NCI-H524 (cell line): ENCODE data around the gene ELMOD3.
"Not testable (repeated sequence)": the region's sequence is repeated elsewhere in the genome, so short reads cannot be mapped to it uniquely, and the experiment has no call there.

Experiments used
- DNase-seq, 2 experiments: peaks; one replicate each; lab custom pipeline; 2025; lab: John Stamatoyannopoulos, UW

ELMOD3 gene

DNA sequence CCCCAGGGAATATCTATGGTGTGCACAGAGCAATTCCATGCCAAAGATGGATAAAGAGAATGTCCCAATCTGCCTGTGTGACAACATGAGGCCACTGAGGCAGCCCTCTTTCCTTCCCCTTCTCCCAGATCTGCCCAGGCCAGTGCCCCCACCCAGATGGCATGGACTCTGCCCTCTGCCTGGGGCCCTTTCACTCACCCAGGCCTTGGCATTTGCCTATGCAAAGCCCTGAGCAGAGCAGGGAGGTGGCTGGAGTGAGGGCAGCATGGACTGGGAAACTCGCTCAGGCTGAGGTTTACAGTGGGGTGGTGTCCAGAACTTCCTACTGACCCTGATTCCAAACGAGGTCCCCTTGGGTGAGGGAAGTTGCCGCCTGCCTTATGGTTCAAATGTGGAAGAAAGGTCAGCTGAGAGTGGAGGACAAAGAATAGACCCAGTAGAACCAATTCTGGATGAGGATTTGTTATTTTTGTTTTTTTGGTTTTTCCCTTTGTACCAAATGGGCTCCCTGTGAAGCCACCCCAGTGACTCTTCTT lies 72.8 kb downstream of the ELMOD3 start:
- DNase-seq, result no peak

DNA sequence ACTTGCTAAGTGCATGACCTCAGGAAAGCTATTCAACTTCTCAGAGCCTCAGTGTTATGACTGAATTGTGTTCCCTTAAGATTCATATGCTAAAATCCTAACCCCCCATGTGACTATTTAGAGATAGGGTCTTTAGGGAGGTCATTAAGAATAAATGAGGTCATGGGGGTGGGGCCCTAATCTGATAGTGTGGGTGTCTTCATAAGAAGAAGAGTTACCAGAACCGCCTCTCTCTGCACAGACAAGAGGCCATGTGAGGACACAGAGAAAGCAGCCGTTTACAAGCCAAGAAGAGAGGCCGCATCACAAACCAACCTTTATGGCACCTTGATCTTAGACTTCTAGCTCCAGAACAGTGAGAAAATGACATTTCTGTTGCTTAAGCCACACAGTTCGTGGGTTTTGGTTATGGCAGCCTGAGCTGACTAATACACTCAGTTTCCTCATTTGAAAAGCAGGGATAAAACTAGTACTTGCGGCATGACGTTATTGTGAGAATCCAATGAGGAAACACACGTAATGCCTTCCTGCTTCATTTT lies 73.8 kb downstream of the ELMOD3 start:
- no peak for DNase-seq

DNA sequence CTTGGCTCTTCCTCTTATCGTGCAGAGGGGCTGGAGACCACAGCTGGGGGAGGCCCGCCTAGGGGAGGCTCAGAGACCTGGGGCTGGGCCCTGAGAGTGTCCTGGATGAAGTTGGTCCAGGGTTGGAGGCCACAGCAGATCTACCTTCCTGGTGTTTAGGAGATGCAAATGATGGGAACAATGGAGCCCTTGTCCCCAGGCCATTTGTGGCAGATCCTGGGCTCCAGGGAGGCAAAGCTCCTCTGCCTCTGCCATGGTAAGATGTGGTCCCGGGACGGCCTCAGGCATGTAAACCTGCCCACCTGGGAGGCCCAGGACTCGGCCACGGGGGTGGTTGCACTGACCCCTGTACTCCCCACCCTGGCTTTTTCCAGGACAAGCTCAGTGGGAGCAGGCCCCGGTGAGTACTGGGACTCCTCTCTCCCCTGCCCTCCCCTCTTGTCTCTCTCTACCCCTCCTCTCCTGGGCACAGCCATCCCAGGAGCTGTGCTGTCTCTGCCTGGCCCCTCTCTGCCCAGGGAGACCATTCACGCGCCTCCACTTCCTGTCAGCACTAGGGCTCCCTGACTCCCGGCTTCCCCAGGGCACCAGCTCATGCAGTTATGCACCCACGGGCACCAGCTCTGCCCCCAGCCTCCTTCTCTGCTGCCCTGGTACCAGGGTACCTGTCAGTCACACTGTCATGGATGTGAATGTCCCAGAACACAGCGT lies 74.8 kb downstream of the ELMOD3 start:
- DNase-seq, result no peak

DNA sequence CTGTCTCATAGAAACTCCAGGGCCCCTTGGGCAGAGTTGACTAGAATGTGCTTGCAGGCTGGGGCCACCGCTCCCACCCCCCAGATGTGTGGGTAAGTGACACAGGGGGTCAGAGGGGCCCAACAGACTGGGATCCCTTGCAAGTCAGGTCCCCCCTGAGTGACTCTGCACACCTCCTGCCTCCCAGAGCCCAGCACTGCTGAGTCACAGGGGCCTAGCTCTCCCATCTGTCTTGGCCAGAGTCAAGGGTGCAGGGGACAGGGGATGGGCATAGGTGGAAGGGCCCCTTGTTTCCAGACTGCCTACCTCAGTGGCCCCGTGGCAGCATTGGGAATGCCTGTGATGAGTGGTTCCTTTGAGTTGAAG lies 75.3 kb downstream of the ELMOD3 start:
- DNase-seq, result no peak

DNA sequence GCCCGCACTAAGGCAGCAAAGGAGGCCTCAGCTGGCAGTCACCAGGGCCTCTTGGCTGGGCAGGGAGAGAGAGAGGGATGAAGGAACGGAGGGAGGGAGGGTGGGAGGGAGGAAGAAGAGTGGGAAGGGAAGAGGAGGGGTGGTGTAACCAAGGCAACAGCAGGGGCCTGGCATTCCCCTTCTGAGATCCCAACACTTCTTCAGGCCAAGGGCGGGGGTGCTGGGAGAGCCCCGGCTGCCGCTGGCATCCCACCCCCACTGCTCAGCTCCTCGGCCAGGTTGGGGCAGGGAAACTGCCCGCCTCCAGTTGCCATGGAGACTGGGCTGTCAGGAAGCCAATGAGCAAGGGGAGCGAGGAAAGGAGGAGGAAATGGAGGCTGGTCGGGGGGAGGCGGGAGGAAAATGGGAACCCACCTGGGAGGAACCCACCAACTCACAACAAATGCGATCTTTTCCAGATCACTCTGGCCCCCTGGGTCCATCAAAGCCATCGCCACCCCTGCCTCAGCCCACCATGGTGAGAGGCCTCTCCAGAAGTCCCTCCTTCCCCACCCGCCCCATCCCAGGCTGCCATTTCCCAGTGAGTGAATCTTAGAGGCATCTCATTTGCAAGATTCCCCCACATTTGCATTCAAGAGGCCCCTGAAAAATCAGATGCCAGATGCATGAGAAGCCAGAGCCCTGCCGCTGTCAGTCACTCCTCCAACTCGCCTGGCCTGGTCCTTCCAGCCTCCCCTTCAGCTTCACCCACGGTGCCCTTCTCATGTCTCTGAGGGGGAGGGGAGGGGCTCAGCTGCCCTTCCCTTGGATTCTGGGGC lies 76.4 kb downstream of the ELMOD3 start:
- peak; percentile 91 to 95 for DNase-seq

DNA sequence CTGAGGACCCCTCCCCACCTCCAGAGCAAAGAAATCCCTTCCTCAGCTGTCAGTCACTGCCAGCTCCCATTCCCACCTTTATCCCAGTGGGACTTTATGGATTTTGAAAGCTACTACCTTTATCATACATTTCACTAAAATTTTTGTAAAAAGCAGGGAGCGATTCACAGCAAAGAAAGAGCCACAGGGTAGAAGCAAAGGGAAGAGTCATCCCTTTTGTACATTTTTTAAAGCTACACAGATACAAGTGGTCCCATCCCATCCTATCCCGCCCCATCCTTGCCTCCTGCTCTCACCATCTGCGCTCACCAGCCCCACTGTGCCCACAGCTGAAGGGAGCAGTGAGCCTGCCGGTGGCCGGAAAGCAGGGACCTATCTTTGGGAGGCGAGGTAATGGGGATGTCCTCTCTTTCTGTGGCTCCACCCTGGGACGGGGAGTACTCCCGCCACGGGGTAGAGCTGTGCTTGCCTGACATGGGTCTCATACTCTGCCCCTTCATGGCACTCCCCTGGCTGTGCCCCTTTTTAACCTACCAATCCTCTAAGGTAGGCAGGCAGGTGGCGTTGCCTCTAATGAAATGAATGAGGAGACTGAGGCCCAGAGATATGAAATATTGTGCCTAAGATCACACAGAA lies 77.1 kb downstream of the ELMOD3 start:
- peak; percentile 36 to 55 for DNase-seq

DNA sequence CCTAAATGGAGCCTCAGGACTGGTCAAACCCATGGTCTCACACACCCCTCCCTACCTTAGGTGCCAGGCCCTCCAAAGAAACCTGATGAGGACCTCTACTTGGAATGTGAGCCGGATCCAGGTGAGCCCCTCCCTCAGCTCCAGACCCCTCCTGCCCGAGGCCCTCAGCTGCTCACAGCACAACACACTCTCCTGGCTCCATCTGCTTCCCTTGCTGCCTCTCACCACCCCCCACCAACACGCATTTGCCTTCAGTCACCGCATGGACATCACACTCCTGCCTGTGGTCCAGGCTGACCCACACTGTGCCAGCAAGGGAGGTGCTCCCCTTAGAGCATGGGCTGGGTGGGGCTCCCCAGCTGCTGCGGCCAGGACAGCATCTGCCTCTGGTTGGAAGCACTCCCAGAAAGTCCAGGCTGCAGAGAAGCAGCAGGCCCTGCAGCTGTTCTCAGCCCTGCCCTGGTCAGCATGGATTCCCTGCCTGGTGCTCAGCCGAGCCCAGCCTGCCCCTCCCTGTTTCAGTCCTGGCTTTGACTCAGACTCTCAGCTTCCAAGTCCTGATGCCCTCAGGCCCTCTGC lies 79.0 kb downstream of the ELMOD3 start:
- DNase-seq, result peak; percentile 79 to 81

DNA sequence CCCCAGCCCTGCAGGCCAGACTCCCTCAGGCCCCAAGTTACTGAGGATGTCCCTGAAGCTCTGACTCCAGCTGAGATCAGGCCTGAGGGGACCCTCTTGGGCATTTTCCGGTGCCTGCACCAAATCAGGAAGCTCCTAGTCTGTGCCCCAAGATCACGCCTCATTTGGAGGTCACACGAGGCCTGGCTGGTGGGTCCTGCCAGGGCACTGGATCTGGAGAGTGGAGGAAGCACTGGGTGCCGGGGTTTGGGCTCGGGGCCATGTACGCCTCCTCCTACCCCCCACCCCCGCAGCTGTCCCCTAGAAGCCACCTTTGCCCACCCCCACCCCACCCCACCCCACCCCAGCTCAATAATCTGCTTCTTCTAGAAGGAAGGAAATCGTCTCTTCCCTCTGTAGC lies 80.1 kb downstream of the ELMOD3 start:
- DNase-seq, result no peak

DNA sequence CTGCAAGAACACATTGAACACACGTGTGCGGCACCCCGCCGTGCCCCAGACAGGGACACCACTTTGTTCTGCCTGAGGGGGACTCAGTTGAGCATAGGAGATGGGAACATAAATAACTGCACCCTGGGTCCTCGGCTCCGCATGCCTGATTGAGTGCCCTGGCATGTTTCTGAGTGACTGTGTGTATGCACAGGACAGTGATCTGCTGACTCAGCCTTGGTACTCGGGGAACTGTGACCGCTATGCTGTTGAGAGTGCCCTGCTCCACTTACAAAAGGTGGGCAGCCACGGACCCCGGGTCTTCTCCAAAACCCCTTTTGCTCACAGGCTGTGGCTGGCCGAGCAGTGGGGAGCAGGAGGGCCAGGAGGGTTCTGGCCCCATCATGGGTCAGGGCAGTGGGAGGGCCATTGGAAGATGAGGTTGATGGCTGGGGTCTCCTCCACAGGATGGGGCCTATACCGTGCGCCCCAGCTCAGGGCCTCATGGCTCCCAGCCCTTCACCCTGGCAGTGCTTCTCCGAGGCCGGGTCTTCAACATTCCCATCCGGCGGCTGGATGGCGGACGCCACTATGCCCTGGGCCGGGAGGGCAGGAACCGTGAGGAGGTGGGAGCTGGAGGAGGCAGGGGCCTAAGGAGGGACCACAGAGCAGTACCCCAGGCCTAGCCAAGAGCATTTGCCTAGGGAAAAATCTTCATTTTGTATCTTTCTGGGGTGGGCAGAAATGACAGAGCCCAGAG lies 80.8 kb downstream of the ELMOD3 start:
- no peak for DNase-seq

DNA sequence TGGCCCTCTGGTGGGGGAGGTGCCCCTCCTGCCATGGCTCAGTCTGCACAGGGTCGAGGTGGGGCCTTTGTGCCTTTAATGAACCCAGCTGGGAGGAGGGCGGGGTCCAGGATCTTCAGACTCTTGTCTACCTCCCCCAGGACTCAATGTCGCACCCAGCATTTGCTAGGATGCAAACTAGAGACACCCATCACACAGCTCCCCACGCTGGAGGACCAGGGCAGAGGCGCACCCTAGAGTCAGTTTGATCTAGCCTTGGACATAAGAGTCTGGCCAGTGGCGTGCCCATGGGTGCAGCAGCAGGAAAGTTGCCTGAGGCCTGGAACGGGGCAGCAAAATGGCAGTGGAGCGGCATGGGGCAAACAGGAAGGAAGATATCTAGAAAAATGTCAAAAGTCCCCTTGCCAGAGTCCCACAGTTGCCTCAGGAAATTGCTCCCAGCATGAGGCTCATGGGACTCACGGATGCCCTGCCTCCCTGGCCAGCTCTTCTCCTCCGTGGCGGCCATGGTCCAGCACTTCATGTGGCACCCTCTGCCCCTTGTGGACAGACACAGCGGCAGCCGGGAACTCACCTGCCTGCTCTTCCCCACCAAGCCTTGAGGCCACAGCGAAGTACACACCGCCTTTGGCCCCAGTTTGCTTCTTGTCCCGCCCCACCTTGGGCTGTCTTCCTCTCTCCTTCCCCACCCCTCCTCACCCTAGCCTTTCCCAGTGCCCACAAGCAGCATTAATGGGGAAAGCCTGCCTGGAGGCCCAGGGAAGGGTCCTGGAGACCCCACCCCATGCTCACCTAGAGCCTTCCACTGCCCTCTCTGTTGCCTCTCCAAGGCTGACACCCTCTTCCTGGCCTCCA lies 81.6 kb downstream of the ELMOD3 start:
- DNase-seq, result no peak

DNA sequence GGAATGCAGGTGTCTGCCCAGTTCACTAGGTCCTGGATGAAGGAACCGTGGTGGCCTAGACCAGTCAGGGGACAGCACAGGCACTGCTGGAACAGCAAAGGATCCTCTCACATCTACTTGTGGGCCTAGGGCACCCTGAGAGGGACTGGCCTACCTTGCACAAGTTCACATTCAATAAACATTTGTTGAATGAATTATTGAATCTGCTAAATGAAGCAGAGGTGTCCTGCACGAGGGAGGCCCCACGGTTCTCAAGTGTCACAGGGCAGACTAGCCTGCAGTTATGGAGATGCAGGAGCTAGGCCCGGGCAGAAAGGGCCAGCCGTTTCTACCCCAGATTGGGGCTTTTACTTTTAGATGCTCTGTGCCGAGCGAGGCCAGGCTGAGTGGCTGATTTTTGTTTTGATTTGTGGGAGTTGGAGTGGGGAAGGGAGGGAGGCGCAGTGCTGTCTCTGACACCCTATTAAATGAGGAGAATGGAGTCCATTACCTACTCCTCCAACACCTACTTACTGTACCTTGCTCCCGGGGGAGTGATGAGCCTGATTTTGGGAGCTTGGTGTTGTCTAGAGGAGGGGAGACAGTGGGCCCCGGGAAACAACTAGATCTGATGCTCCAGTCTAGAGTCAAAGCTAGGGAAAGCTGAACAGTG lies 82.4 kb downstream of the ELMOD3 start:
- peak in 1 of 2 experiments; percentile 30 for DNase-seq

DNA sequence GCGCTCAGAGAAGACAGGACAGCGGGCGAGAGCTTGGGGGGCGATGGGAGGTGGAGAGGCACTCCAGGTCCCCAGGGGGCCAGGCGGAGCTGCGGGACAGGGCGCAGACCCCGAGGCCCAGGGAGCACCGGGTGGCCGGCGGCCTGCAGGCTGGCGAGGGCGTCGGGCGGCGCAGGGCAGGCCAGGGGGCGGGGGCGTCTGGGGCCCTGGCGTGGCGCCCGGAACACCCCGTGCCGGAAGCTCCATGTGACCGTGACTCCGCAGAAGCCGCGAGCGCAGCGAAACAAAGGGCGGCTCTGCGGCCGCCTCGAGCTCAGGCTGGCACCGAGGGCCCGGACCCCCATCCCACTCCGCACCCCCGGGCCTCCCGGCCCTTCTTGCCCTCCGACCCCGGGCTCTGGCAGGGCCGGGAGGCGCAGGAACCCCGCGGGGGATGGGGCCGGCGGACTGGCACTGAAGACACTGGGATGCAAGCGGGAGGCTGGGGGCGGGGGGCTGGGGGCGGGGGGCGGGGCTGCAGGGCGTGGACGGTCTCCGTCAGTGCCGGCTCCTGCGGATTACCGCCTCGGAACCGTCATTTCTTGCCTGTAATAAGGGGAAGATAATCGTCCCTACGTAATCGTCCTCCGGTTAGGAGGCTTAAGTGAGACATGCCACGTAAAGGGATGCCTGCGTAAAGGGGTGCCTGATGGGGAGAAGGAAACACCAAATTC lies 83.1 kb downstream of the ELMOD3 start:
- DNase-seq, result peak; percentile 49 to 67

DNA sequence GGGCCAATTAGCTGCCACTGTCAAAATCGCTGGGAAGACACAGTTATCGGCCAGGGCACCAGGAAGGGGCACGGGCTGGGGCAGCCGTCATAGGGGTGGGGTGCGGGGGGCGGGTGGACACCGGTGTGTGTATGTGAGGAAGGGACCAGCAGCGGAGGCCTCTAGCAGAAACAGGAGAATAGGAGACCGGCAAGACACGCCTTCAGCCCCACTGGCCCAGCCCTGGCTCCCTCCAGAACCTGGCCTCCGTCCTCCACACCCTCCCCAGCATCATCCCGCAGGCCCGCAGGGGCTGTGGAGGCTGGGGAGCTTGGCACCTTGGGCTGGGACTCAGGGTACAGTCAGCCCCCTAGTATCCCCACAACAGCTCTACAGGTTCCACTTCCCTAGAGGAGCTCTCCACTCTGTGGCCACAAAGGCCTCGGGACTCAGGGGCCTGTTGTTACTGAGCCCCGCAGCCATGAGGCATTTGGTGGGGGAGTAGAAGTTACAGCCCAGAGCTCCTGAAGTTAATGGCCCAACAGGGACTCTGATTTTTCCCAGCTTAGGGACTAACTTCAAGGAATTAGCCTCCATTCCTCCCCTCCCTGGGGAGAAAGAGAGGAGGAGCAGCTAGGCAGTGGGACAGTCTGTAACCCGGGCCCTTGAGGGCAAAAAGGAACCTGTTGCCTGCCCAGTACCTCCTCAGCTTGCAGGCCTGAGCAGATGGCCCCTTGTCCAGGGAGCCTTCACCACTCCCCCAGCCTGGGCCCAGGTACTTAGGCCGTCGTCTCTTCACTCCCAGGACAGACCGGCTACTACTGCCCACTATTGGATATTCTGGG lies 83.8 kb downstream of the ELMOD3 start:
- peak in 1 of 2 experiments; percentile 40 for DNase-seq

DNA sequence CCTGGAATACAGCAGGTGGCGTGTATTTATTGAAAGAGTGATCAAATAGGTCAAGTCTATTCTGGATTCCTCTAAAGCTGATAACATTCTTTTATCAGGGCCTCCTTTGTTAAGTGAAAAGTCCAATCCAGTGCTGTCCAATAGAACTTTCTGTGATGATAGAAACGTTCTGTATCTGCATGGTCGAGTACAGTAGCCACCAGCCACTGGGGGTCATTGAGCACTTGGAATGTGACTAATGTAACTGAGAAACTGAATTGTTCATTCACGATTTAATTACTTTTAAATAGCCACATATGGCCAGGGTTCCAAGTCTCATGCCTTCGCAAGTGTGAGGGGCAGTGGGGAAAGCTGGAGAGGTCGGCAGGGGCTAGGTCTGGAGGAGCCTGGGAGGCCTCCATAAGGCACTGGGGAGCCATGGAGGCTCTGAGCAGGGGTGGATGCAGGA lies 84.5 kb downstream of the ELMOD3 start:
- DNase-seq, result no peak

DNA sequence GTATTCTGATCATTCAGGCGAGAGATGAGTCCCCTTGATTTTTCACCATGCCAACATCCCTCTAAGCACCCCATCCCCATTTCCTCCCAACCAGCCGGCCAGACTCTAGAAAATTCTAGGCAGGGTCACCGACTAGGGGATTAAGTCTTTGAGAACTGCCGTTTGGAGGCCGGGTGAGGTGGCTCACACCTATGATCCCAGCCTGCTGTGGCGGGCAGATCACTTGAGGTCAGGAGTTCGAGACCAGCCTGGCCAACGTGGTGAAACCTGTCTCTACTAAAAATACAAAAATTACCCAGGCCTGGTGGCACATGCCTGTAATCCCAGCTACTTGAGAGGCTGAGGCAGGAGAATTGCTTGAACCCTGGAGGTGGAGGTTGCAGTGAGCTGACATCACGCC lies 85.0 kb downstream of the ELMOD3 start:
- not testable (repeated sequence) for DNase-seq

DNA sequence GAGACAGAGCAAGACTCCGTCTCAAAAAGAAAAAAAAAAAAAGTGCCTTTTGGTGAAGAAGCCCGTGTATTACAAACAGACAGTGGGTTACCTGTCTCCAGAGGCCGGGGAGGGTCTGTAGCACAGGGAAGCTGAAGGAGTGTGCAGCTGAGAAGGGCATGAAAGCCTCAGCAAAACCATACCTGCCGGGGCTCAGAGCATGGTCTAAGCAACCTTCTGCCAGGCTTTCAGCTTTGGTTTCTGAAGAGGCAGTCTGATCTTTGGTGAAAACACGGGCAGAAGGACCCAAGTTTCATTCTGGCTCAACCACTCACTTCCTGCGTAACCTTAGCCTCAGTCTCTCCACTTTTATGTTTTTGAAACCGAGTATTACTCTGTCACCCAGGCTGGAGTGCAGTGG lies 85.4 kb downstream of the ELMOD3 start:
- no peak for DNase-seq

DNA sequence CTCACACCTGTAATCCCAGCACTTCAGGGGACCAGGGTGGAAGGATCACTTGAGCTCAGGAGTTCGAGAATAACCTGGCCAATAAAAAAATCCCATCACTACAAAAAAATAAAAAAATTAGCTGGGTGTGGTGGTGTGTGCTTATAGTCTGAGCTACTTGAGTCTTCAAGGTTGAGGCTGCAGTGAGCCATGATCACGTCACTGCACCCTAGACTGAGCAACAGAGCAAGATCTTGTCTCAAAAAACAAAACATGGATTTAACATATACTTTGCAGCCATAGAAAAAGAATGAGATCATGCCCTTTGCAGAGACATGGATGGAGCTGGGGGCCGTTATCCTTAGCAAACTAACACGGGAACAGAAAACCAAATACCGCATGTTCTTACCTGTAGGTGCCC lies 86.2 kb downstream of the ELMOD3 start:
- no peak for DNase-seq
